IPS-18a (cell line): ENCODE data around the gene ANKRD28.

Experiments
- H3K27ac ChIP-seq: one replicate; pipeline ENCODE4 v1.5.1; 2013; ENCODE audit warnings: low read length
- H3K27me3 ChIP-seq: one replicate; pipeline ENCODE4 v1.6.1; 2013; ENCODE audit warnings: mild to moderate bottlenecking, low read length; ENCODE audit not compliant: control insufficient read depth, insufficient read depth
- H3K36me3 ChIP-seq: one replicate; pipeline ENCODE4 v1.6.1; 2013; ENCODE audit warnings: low read depth, low read length; ENCODE audit not compliant: control insufficient read depth
- H3K4me1 ChIP-seq: one replicate; pipeline ENCODE4 v1.6.1; 2013; ENCODE audit warnings: low read depth, low read length; ENCODE audit not compliant: control insufficient read depth
- H3K4me3 ChIP-seq: one replicate; pipeline ENCODE4 v1.5.1; 2013; ENCODE audit warnings: low read length
- H3K9ac ChIP-seq: one replicate; pipeline ENCODE4 v1.6.1; 2013; ENCODE audit warnings: mild to moderate bottlenecking, low read length, moderate library complexity
- H3K9me3 ChIP-seq: one replicate; pipeline ENCODE4 v1.6.1; 2013; ENCODE audit warnings: low read depth, low read length; ENCODE audit not compliant: control insufficient read depth

ANKRD28 gene

GRCh38 chr3:15679306-15679705, 118.5 kb downstream of the ANKRD28 start:
- Histone ChIP-seq H3K27ac (no peak overlapping the region), H3K36me3 (peaks cover 45% of the 10 kb centered on the region), H3K9ac (no peak overlapping the region), H3K4me3 (no peak overlapping the region), H3K27me3 (no peaks in the 10 kb centered on the region), H3K4me1 (no peaks in the 10 kb centered on the region), H3K9me3 (no peaks in the 10 kb centered on the region)

GRCh38 chr3:15676259-15676658, 121.5 kb downstream of the ANKRD28 start:
- H3K9me3 ChIP-seq, result no peaks in the 10 kb centered on the region
- H3K4me1 ChIP-seq, result no peaks in the 10 kb centered on the region
- no peaks in the 10 kb centered on the region for H3K27me3 ChIP-seq
- peaks cover 42% of the 10 kb centered on the region for H3K36me3 ChIP-seq
- no peak overlapping the region for H3K27ac ChIP-seq
- H3K4me3 ChIP-seq, result no peak overlapping the region
- H3K9ac ChIP-seq, result no peak overlapping the region

DNA sequence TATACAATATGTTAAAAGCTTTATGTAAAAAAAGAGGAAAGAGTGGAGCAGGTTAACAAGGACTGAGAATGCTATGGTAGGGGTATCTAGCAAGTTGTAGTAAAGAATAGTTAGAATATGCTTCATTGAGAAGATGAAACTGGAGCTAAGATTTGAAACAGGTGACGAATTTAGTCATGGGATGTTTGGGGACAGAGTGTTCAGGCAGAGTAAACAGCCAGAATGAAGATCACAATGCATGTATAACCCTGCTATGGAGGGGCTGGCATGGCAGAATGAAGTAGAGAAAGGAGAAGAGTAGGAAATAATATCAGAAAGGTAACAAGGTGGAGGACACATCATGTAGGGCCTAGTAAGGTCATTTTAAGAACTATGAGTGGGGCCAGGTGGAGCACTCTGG, 124.2 kb downstream of the ANKRD28 start:
- no peak overlapping the region for H3K9ac ChIP-seq
- no peaks in the 10 kb centered on the region for H3K9me3 ChIP-seq
- H3K4me1 ChIP-seq, result peaks cover 7% of the 10 kb centered on the region
- H3K36me3 ChIP-seq, result peaks cover 41% of the 10 kb centered on the region
- no peak overlapping the region for H3K4me3 ChIP-seq
- no peak overlapping the region for H3K27ac ChIP-seq
- no peaks in the 10 kb centered on the region for H3K27me3 ChIP-seq

DNA sequence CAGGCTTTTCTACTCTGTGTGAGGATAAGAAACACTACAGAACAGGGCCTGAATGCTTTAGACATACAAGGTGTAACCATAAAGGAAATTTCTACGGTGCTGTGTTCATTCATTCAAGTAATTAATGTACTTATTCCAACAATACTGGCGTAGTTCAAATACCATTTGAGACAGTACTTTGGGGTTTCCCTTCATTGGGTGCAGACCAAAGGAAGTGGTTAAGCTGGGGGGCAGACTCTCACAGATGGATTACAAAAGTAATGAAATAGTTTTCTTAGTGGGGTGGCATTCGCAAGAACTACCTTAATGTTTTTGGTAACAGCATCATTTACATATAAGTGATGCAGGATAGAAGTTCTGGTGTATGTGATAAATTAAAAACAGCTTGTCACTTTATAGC, 130.3 kb downstream of the ANKRD28 start:
- Histone ChIP-seq H3K36me3 (peaks cover 17% of the 10 kb centered on the region), H3K27ac (no peak overlapping the region), H3K9me3 (no peaks in the 10 kb centered on the region), H3K4me1 (peaks cover 7% of the 10 kb centered on the region), H3K27me3 (no peaks in the 10 kb centered on the region), H3K4me3 (no peak overlapping the region), H3K9ac (no peak overlapping the region)

GRCh38 chr3:15666277-15666676, 131.5 kb downstream of the ANKRD28 start:
- no peaks in the 10 kb centered on the region for H3K27me3 ChIP-seq
- peaks cover 7% of the 10 kb centered on the region for H3K4me1 ChIP-seq
- H3K9me3 ChIP-seq, result no peaks in the 10 kb centered on the region
- H3K36me3 ChIP-seq, result peaks cover 16% of the 10 kb centered on the region
- no peak overlapping the region for H3K9ac ChIP-seq
- H3K4me3 ChIP-seq, result no peak overlapping the region
- H3K27ac ChIP-seq, result no peak overlapping the region

DNA sequence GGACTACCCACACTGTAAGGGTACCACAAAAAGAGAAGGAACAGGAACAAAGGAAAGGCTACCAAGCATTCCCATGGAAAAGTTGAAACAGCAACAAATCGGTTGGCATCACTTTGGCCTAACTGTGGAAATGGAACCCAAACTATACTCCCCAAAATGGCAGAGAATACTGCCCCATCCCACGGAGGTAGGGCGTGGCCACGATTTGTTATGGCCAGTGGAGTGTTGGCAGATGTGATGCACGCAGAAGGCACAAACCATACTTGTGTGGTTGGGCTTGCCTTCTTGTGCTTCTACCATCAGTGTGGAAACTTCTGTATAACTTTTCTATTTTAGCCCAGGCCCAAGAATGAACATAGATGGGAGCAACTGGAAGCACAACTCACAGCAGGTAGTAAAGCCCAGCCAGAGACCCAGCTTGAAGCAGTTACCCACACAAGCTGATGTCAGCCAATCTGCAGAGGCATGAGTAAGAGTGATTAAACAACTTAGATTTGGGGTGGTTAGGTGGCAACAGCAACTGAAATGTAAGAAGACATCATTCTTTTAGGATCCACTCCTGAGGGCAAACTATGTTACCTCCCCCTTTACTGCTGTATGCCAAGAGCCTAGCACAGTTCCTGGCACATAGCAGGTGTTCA, 132.1 kb downstream of the ANKRD28 start:
- peaks cover 12% of the 10 kb centered on the region for H3K36me3 ChIP-seq
- no peaks in the 10 kb centered on the region for H3K9me3 ChIP-seq
- no peaks in the 10 kb centered on the region for H3K27me3 ChIP-seq
- H3K4me1 ChIP-seq, result peaks cover 7% of the 10 kb centered on the region
- no peak overlapping the region for H3K9ac ChIP-seq
- no peak overlapping the region for H3K4me3 ChIP-seq
- no peak overlapping the region for H3K27ac ChIP-seq

DNA sequence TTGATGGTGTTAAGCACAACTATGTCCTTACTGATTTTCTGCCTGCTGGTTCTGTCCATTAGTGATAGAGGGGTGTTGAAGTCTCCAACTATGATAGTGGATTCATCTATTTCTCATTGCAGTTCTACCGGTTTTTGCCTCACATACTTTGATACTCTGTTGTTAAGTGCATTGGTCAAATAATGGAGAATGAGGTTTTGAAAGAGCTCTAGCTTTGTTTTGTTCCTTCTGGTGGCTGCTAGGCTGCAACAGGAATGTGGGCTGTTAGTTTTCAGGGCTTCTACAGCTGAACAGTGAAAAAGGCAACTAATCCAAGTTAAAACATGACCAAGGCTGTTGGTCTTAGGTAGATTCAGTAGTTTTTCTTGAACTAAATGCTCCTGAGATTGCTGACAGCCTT, 133.6 kb downstream of the ANKRD28 start:
- Histone ChIP-seq H3K27me3 (no peaks in the 10 kb centered on the region), H3K9me3 (no peaks in the 10 kb centered on the region), H3K4me3 (no peak overlapping the region), H3K4me1 (peaks cover 5% of the 10 kb centered on the region), H3K27ac (no peak overlapping the region), H3K36me3 (peaks cover 6% of the 10 kb centered on the region), H3K9ac (no peak overlapping the region)

DNA sequence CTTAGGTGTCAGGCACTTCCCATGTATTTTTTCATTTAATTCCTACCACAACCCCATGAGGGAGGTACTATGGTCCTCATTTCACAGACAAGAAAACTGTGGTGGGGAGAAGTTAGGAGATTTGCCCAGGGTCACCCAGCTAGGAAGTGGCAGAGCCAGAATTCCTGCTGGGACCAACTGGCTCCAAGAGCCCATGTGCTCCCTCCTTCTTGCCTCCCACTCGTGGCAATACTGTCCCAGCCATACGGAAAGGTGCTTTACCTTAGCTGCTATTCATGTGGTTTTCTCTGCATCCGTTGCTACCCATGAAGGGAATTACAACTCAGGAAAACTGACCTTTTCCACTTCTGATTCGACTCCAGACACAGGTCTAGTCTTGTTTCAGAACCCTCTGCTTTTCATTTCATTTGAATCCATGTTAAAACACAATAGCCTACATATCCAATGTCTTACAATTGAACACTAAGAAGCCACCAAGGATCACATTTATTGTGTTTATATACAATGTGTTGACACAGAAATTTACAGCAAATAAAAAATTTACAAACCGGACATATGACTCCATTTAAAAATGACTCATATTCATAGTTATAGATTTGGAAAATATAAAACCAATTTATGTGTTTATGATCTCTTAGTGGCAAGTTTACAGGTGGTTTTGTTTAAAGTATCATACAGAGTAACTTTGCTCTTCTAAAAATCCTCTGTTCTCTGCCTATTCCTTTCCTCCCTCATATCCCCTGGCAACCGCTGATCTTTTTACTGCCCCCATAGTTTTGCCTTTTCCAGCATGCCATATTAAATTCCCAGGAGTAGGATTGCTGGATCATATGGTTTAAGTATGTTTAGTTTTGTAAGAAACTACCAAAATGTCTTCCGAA, 137.5 kb downstream of the ANKRD28 start:
- no peak overlapping the region for H3K4me3 ChIP-seq
- H3K27me3 ChIP-seq, result no peaks in the 10 kb centered on the region
- no peaks in the 10 kb centered on the region for H3K36me3 ChIP-seq
- H3K9ac ChIP-seq, result no peak overlapping the region
- H3K4me1 ChIP-seq, result no peaks in the 10 kb centered on the region
- peaks cover 12% of the 10 kb centered on the region for H3K9me3 ChIP-seq
- no peak overlapping the region for H3K27ac ChIP-seq

GRCh38 chr3:15659254-15659975, 138.4 kb downstream of the ANKRD28 start:
- no peaks in the 10 kb centered on the region for H3K4me1 ChIP-seq
- no peak overlapping the region for H3K9ac ChIP-seq
- H3K9me3 ChIP-seq, result peaks cover 12% of the 10 kb centered on the region
- H3K27ac ChIP-seq, result no peak overlapping the region
- H3K4me3 ChIP-seq, result no peak overlapping the region
- no peaks in the 10 kb centered on the region for H3K27me3 ChIP-seq
- no peaks in the 10 kb centered on the region for H3K36me3 ChIP-seq

DNA sequence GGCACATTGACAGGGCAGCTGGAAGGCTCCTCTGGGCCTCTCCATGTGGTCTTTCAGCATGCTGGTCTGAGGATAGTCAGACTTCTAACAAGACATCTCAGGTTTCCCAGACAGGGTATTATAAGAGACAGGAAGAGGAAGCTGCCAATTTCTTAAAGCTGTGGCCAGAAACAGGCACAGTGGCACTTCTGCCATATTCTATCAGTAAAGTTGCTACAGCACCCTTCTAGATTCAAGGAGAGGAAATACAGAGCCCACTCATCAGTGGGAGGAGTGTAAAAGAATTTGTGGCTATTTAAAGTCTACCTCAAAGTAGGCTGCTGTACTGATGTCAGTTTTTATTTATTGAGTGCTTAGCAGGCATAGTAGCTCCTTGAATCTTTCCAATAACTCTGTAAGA, 140.8 kb downstream of the ANKRD28 start:
- H3K36me3 ChIP-seq, result no peaks in the 10 kb centered on the region
- no peak overlapping the region for H3K4me3 ChIP-seq
- peaks cover 12% of the 10 kb centered on the region for H3K9me3 ChIP-seq
- H3K4me1 ChIP-seq, result no peaks in the 10 kb centered on the region
- no peak overlapping the region for H3K9ac ChIP-seq
- H3K27ac ChIP-seq, result no peak overlapping the region
- no peaks in the 10 kb centered on the region for H3K27me3 ChIP-seq

DNA sequence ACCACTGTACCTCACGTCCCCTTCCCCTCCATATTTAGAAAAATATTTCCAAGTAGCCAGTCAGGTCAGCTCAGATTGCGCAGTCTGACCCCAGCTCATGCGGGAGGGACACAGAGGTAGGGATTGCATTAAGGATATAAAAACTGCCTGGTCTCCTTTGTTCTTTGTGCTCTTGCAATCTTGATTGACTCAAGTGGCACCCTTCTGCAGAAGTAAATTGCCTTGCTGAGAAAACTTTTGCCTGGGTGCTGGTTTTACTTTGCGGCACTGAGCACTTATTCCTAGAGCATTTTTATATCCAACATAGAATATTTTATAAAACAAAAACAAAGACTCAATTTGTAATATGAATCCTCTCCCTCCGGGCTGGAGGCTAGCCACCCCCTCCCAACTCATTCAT, 141.4 kb downstream of the ANKRD28 start:
- no peak overlapping the region for H3K4me3 ChIP-seq
- no peaks in the 10 kb centered on the region for H3K4me1 ChIP-seq
- no peaks in the 10 kb centered on the region for H3K27me3 ChIP-seq
- no peak overlapping the region for H3K27ac ChIP-seq
- no peak overlapping the region for H3K9ac ChIP-seq
- peaks cover 12% of the 10 kb centered on the region for H3K9me3 ChIP-seq
- H3K36me3 ChIP-seq, result no peaks in the 10 kb centered on the region
